Measurements from ENCODE around the gene SOS2. TPM values are rescaled to one million over a fixed set of nuclear protein-coding genes. Genes with fewer than 3 reads are reported as not detected.

Gene SOS2
- total RNA-seq, 6 donors from 2014 or later: 21.3 to 47.1 (median 29.6) TPM

GRCh38 chr14:50085570-50086320 lies 145.6 kb downstream of the SOS2 start:
- TF ChIP-seq EP300 (IDR thresholded peaks at IDR 0.05) (no peak), POLR2A (IDR thresholded peaks at IDR 0.05) (no peak), CTCF (IDR thresholded peaks at IDR 0.05) (no peak), POLR2AphosphoS5 (IDR thresholded peaks at IDR 0.05) (no peak)
- H3K9me3 ChIP-seq: no peaks in the 10 kb centered on the region
- 79 to 87% methylated on average over 10 of the region's 10 CpGs for WGBS, 2 donors
- peaks cover 0 to 2% (median 0%) of the 10 kb centered on the region in 4 donors for H3K4me1 ChIP-seq
- ATAC-seq (ENCODE audit: low FRiP score in 2 of 2) (no peak), DNase-seq (no peak)
- H3K36me3 ChIP-seq: peaks cover 0 to 8% (median 2%) of the 10 kb centered on the region in 4 donors
- no peak overlapping the region for H3K4me3 ChIP-seq
- H3K27me3 ChIP-seq: no peaks in the 10 kb centered on the region
- no peak overlapping the region for H3K27ac ChIP-seq

DNA sequence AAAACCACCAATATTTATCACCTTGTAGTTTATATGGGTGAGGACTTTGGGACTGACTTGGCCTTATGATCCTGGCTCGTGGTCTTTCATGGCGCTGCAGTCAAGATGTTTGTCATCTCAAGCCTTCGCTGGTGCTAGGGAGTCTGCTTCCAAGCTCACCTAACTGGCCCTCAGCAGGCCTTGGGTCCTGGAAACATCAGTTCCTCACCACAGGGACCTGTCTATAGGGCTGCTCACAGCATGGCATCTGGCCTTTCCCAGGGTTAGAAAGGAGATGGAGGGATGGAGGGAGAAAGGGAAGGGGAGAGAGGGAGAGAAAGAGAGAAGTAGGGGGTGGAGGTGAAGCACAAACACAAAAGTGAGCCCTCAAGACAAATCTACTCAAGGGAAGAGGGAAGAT lies 146.7 kb downstream of the SOS2 start:
- H3K9me3 ChIP-seq: no peaks in the 10 kb centered on the region
- TF ChIP-seq CTCF (IDR thresholded peaks at IDR 0.05): no peak
- TF ChIP-seq POLR2AphosphoS5 (IDR thresholded peaks at IDR 0.05): no peak
- no peak for TF ChIP-seq EP300 (IDR thresholded peaks at IDR 0.05)
- TF ChIP-seq POLR2A (IDR thresholded peaks at IDR 0.05): no peak
- 83 to 91% methylated on average over 3 of the region's 3 CpGs for WGBS, 2 donors
- no peak for ATAC-seq (ENCODE audit: low FRiP score in 2 of 2)
- no peak overlapping the region for H3K4me3 ChIP-seq
- peaks cover 0 to 8% (median 2%) of the 10 kb centered on the region in 4 donors for H3K36me3 ChIP-seq
- no peak overlapping the region for H3K27ac ChIP-seq
- H3K4me1 ChIP-seq: peaks cover 0 to 2% (median 0%) of the 10 kb centered on the region in 4 donors
- no peaks in the 10 kb centered on the region for H3K27me3 ChIP-seq
- DNase-seq: no peak

DNA sequence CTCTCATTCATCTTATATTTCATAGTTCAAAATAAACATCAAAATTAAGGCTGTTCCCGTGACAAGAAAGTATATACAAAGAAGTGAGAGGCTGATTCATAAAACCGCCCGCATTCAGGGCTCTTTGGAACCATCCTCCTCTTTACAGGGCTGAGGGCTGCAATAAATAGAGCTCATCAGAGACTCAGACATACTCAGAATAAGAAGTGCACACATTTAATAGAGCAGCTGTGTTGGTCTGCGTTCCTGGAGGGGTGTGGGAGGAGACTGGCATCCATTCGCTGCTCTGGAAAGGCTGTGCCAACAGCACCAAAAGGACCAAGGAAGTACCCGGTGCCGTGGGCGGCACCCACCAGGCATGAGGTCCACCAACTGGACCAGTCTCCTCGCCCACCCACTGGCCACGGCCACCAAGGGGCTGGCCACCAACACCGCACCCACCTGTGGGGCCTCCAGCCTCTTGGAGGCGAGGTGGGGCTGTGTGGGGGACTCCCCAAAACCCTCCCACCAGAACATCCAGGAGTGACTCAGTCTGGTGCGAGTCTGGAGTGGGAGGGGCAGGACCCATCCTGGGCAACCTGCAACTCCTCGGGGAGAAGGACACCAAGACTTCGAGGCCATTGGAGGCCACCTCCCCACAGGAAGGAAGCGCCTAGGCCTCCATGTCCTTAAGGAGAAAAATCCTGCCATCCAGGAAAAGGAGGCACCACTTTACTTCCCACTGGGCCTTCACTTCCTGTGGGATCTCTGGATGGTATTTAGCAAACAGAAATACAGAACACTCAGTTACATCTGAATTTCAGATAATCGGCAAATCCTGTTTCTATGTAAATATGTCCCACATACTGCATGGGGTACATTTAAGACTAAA lies 147.7 kb downstream of the SOS2 start:
- ATAC-seq (ENCODE audit: low FRiP score in 2 of 2): peak in 1 of 2 donors; percentile 61
- H3K4me1 ChIP-seq: peaks cover 0 to 2% (median 0%) of the 10 kb centered on the region in 4 donors

More for the DNA sequence above, 147.7 kb downstream of the SOS2 start:
- no peaks in the 10 kb centered on the region for H3K27me3 ChIP-seq
- H3K36me3 ChIP-seq: peaks cover 0 to 2% (median 0%) of the 10 kb centered on the region in 4 donors
- WGBS, 2 donors: 80% methylated on average over 15 to 16 of the region's 17 CpGs
- H3K27ac ChIP-seq: peak overlapping the region; percentile 5 to 80 (median 56)
- H3K9me3 ChIP-seq: no peaks in the 10 kb centered on the region
- peak in 1 of 2 donors; percentile 69 for DNase-seq
- TF ChIP-seq EP300 (IDR thresholded peaks at IDR 0.05) (no peak), CTCF (IDR thresholded peaks at IDR 0.05) (no peak), POLR2AphosphoS5 (IDR thresholded peaks at IDR 0.05) (no peak), POLR2A (IDR thresholded peaks at IDR 0.05) (no peak)
- no peak overlapping the region for H3K4me3 ChIP-seq

All from upper lobe of left lung (tissue), 6 donors.